Measurements from ENCODE around the gene TMEM74B.

TMEM74B gene

GRCh38 chr20:1204576-1204975, 19.8 kb upstream of the TMEM74B start:
- DNase-seq: no peak

- DNase-seq: no peak
Observed at GRCh38 chr20:1204113-1204512, 19.3 kb upstream of the TMEM74B start.

GRCh38 chr20:1203630-1204029, 18.8 kb upstream of the TMEM74B start:
- DNase-seq: no peak

GRCh38 chr20:1202762-1203504, 18.2 kb upstream of the TMEM74B start, which contains the start of gene C20orf202:
Gene C20orf202 (plus strand): TSS chr20:1203454. CDS start chr20:1203586, 132 bp downstream.
- no peak for DNase-seq

GRCh38 chr20:1199964-1200363, 15.2 kb upstream of the TMEM74B start:
- DNase-seq: no peak

- no peak for DNase-seq
Observed at GRCh38 chr20:1199212-1199873, 14.6 kb upstream of the TMEM74B start.

- no peak for DNase-seq
Observed at GRCh38 chr20:1198751-1199150, 14.0 kb upstream of the TMEM74B start.

GRCh38 chr20:1197801-1198200, 13.0 kb upstream of the TMEM74B start:
- no peak for DNase-seq

- DNase-seq: no peak
Observed at GRCh38 chr20:1196634-1197033, 11.9 kb upstream of the TMEM74B start.

- no peak for DNase-seq
Observed at GRCh38 chr20:1195226-1195625, 10.4 kb upstream of the TMEM74B start.

GRCh38 chr20:1191299-1191698, 6.5 kb upstream of the TMEM74B start:
- DNase-seq: no peak

- DNase-seq: no peak
Observed at GRCh38 chr20:1190847-1191246, 6.1 kb upstream of the TMEM74B start.

GRCh38 chr20:1189827-1190226, 5.0 kb upstream of the TMEM74B start:
- DNase-seq: no peak

GRCh38 chr20:1188347-1188746, 3.6 kb upstream of the TMEM74B start:
- no peak for DNase-seq

- DNase-seq: no peak
Observed at GRCh38 chr20:1187605-1188171, 2.9 kb upstream of the TMEM74B start.

- DNase-seq: no peak
Observed at GRCh38 chr20:1186367-1186991, 1.7 kb upstream of the TMEM74B start.

- no peak for DNase-seq
Observed at GRCh38 chr20:1185790-1186334, 1.1 kb upstream of the TMEM74B start.

GRCh38 chr20:1185316-1185741, 548 bp upstream of the TMEM74B start:
- DNase-seq: no peak

- DNase-seq: no peak
Observed at GRCh38 chr20:1184260-1184637, 532 bp downstream of the TMEM74B start.

- DNase-seq: no peak
Observed at GRCh38 chr20:1183153-1183552, 1.6 kb downstream of the TMEM74B start.

- DNase-seq: no peak
Observed at GRCh38 chr20:1182106-1182505, 2.7 kb downstream of the TMEM74B start.

GRCh38 chr20:1180949-1181348, 3.8 kb downstream of the TMEM74B start:
- no peak for DNase-seq

- no peak for DNase-seq
Observed at GRCh38 chr20:1178623-1179022, 6.2 kb downstream of the TMEM74B start.

Measured in left hindlimb (tissue), 1 donor.